Stomach smooth muscle (tissue), 2 donors: ENCODE data around the gene PANX2.
"Not testable (repeated sequence)": the region's sequence is repeated elsewhere in the genome, so short reads cannot be mapped to it uniquely, and the experiment has no call there.

Source experiments
- H3K27ac ChIP-seq: one replicate; pipeline ENCODE4 v1.7.0; 2013; ENCODE audit warnings: mild to moderate bottlenecking, low read length, inconsistent platforms
- H3K27me3 ChIP-seq, 2 donors: one replicate each; pipeline ENCODE4 v1.7.0; 2013; ENCODE audit warnings: low read length in 2 of 2; ENCODE audit not compliant: insufficient read depth in 2 of 2, control insufficient read depth in 1 of 2
- H3K36me3 ChIP-seq, 2 donors: one replicate each; pipeline ENCODE4 v1.7.0; 2013; ENCODE audit warnings: low read length in 2 of 2; ENCODE audit not compliant: control insufficient read depth in 2 of 2, insufficient read depth in 2 of 2
- H3K4me1 ChIP-seq: one replicate; pipeline ENCODE4 v1.7.0; 2013; ENCODE audit warnings: low read length; ENCODE audit not compliant: control insufficient read depth, insufficient read depth
- H3K4me3 ChIP-seq, 2 donors: one replicate each; pipeline ENCODE4 v1.7.0; 2013; ENCODE audit warnings: low read length in 2 of 2
- H3K9ac ChIP-seq, 2 donors: one replicate each; pipeline ENCODE4 v1.7.0; 2013; ENCODE audit warnings: low read length in 2 of 2, mild to moderate bottlenecking in 1 of 2
- H3K9me3 ChIP-seq, 2 donors: one replicate each; pipeline ENCODE4 v1.7.0; 2013; ENCODE audit warnings: low read length in 2 of 2; ENCODE audit not compliant: control insufficient read depth in 2 of 2
- donor health status: healthy.
- donor health status: Pancreatic carcinoma.

The PANX2 gene

GRCh38 chr22:50204571-50204970 is 34.0 kb downstream of the PANX2 start:
- peaks cover 0 to 13% of the 10 kb centered on the region in 2 donors for H3K36me3 ChIP-seq
- H3K9ac ChIP-seq = no peak overlapping the region
- no peaks in the 10 kb centered on the region for H3K9me3 ChIP-seq
- no peak overlapping the region for H3K4me3 ChIP-seq
- no peaks in the 10 kb centered on the region for H3K27me3 ChIP-seq
- H3K27ac ChIP-seq = no peak overlapping the region
- H3K4me1 ChIP-seq = peaks cover 33% of the 10 kb centered on the region

GRCh38 chr22:50204998-50205397 is 34.5 kb downstream of the PANX2 start:
- not testable (repeated sequence) for H3K4me3 ChIP-seq, H3K27ac ChIP-seq, H3K9ac ChIP-seq, H3K9me3 ChIP-seq, H3K27me3 ChIP-seq
- peaks cover 0 to 14% of the 10 kb centered on the region in 2 donors for H3K36me3 ChIP-seq
- peaks cover 29% of the 10 kb centered on the region for H3K4me1 ChIP-seq

GRCh38 chr22:50205781-50206569 is 35.4 kb downstream of the PANX2 start:
- H3K4me3 ChIP-seq = no peak overlapping the region
- peaks cover 23% of the 10 kb centered on the region for H3K4me1 ChIP-seq
- peaks cover 7 to 22% of the 10 kb centered on the region in 2 donors for H3K36me3 ChIP-seq
- no peaks in the 10 kb centered on the region for H3K27me3 ChIP-seq
- H3K9me3 ChIP-seq = no peaks in the 10 kb centered on the region
- H3K9ac ChIP-seq = no peak overlapping the region
- no peak overlapping the region for H3K27ac ChIP-seq

GRCh38 chr22:50206599-50206998 is 36.1 kb downstream of the PANX2 start:
- Histone ChIP-seq H3K27me3 (no peaks in the 10 kb centered on the region), H3K9ac (no peak overlapping the region), H3K4me1 (peaks cover 19% of the 10 kb centered on the region), H3K9me3 (no peaks in the 10 kb centered on the region), H3K27ac (no peak overlapping the region), H3K36me3 (peaks cover 11 to 26% of the 10 kb centered on the region in 2 donors), H3K4me3 (no peak overlapping the region)

- H3K9me3 ChIP-seq = no peaks in the 10 kb centered on the region
- no peak overlapping the region for H3K4me3 ChIP-seq
- H3K9ac ChIP-seq = no peak overlapping the region
- H3K36me3 ChIP-seq = peaks cover 15 to 28% of the 10 kb centered on the region in 2 donors
- H3K27ac ChIP-seq = no peak overlapping the region
- no peaks in the 10 kb centered on the region for H3K27me3 ChIP-seq
- H3K4me1 ChIP-seq = peaks cover 11% of the 10 kb centered on the region
Observed at GRCh38 chr22:50207383-50208140, 37.0 kb downstream of the PANX2 start.

GRCh38 chr22:50208430-50208938 is 38.0 kb downstream of the PANX2 start:
- no peak overlapping the region for H3K4me3 ChIP-seq
- H3K9ac ChIP-seq = no peak overlapping the region
- H3K4me1 ChIP-seq = peaks cover 8% of the 10 kb centered on the region

GRCh38 chr22:50208939-50209892 is 38.7 kb downstream of the PANX2 start:
- Histone ChIP-seq H3K27me3 (no peaks in the 10 kb centered on the region), H3K4me1 (peaks cover 8% of the 10 kb centered on the region), H3K4me3 (no peak overlapping the region), H3K9ac (no peak overlapping the region), H3K36me3 (peaks cover 23 to 37% of the 10 kb centered on the region in 2 donors), H3K9me3 (no peaks in the 10 kb centered on the region), H3K27ac (no peak overlapping the region)

More at GRCh38 chr22:50208430-50208938, 38.0 kb downstream of the PANX2 start:
- H3K27me3 ChIP-seq = no peaks in the 10 kb centered on the region
- no peak overlapping the region for H3K27ac ChIP-seq
- no peaks in the 10 kb centered on the region for H3K9me3 ChIP-seq
- H3K36me3 ChIP-seq = peaks cover 23 to 37% of the 10 kb centered on the region in 2 donors

GRCh38 chr22:50209893-50210292 is 39.4 kb downstream of the PANX2 start:
- no peak overlapping the region for H3K9ac ChIP-seq
- H3K4me1 ChIP-seq = peaks cover 8% of the 10 kb centered on the region
- H3K9me3 ChIP-seq = no peaks in the 10 kb centered on the region
- H3K27ac ChIP-seq = no peak overlapping the region
- H3K27me3 ChIP-seq = no peaks in the 10 kb centered on the region
- peaks cover 23 to 42% of the 10 kb centered on the region in 2 donors for H3K36me3 ChIP-seq
- no peak overlapping the region for H3K4me3 ChIP-seq

- Histone ChIP-seq H3K27me3 (no peaks in the 10 kb centered on the region), H3K4me1 (peaks cover 8% of the 10 kb centered on the region), H3K27ac (no peak overlapping the region), H3K4me3 (no peak overlapping the region), H3K36me3 (peaks cover 23 to 40% of the 10 kb centered on the region in 2 donors), H3K9ac (no peak overlapping the region), H3K9me3 (no peaks in the 10 kb centered on the region)
Observed at GRCh38 chr22:50210378-50211139, 40.0 kb downstream of the PANX2 start.
